K562 (cell line): ENCODE results near the gene ANKRD13A. TPM values are rescaled to one million over a fixed set of nuclear protein-coding genes. Genes with fewer than 3 reads are reported as not detected.

Source experiments
- ATAC-seq: fragments of 200-7000 bp; cut with Tn5 transposase; 3 replicates; pipeline ENCODE4 v1.9.1; 2020; ENCODE audit warnings: moderate library complexity
- BruUV-seq: library from RNA; stranded (reverse); fragments of 400-500 nt; replicated peaks from 2 replicates; lab custom pipeline; 2021; lab: Mats Ljungman, UMichigan
- CTCF ChIA-PET: fragments of 300-600 bp; formaldehyde crosslinking; extraction: SDS; loops from one replicate; lab custom pipeline; 2021; ENCODE audit warnings: low intra/inter-chr PET ratio; lab: Yijun Ruan, JAX
- POLR2A ChIA-PET: fragments of 300-600, 350-650 bp; sonication (Branson Sonifier 250); formaldehyde crosslinking; extraction: SDS; loops from one replicate; lab custom pipeline; 2021; ENCODE audit warnings: antibody characterized with exemption, inconsistent platforms; lab: Yijun Ruan, JAX
- DNase-seq, 4 experiments: peaks; one replicate each; pipeline versions ENCODE4 v3.0.0 to v3.0.0-alpha.2; 2011 to 2018; ENCODE audit warnings: low spot score in 3 of 4, mixed read lengths in 3 of 4; ENCODE audit errors: extremely low read depth in 1 of 4
- FAIRE-seq: peaks from 2 replicates; lab custom pipeline; 2011; peaks lifted over from hg19 to GRCh38; lab: Jason Lieb, UNC
- H2AFZ ChIP-seq: 2 replicates; pipeline ENCODE4 v1.6.0; 2011; ENCODE audit warnings: low read depth, low read length, control low read depth, inconsistent platforms
- H3K27ac ChIP-seq: fragments of 200-600 bp; 3 replicates; pipeline ENCODE4 v1.8.0; 2011; ENCODE audit warnings: low read depth, mild to moderate bottlenecking, control low read depth, inconsistent platforms, low read length, moderate library complexity, mixed read lengths; ENCODE audit errors: extremely low read depth
- H3K27me3 ChIP-seq, 2 experiments: fragments of 300-600 bp in 1 of 2; 2 replicates in 1 of 2; 3 replicates in 1 of 2; pipeline versions ENCODE4 v1.6.0 to v1.8.0; 2011; ENCODE audit warnings: inconsistent platforms in 2 of 2, low read length in 2 of 2, mild to moderate bottlenecking in 1 of 2, mixed read lengths in 1 of 2, moderate library complexity in 1 of 2; ENCODE audit not compliant: control insufficient read depth in 2 of 2, insufficient read depth in 2 of 2
- H3K36me3 ChIP-seq: fragments of 300-600 bp; 3 replicates; pipeline ENCODE4 v1.8.0; 2011; ENCODE audit warnings: mild to moderate bottlenecking, low read length, inconsistent platforms; ENCODE audit not compliant: control insufficient read depth, insufficient read depth
- H3K4me1 ChIP-seq, 2 experiments: fragments of 200-600 bp in 1 of 2; replicated peaks in 1 of 2; 2 replicates in 1 of 2; 3 replicates in 1 of 2; pipeline versions ENCODE4 v1.5.1 to v1.8.0; 2011; ENCODE audit warnings: inconsistent platforms in 2 of 2, low read length in 2 of 2, mild to moderate bottlenecking in 1 of 2, mixed read lengths in 1 of 2, moderate library complexity in 1 of 2; ENCODE audit not compliant: control insufficient read depth in 2 of 2, insufficient read depth in 2 of 2
- H3K4me2 ChIP-seq: 2 replicates; pipeline ENCODE4 v1.6.1; 2011; ENCODE audit warnings: low read length, control low read depth, inconsistent platforms, mixed read lengths; ENCODE audit not compliant: insufficient read depth
- H3K4me3 ChIP-seq: fragments of 200-600 bp; sonication (generic), shearing (Covaris generic); 2 replicates; pipeline ENCODE4 v1.5.1; 2016; ENCODE audit warnings: control low read depth, inconsistent platforms
- H3K79me2 ChIP-seq: fragments of 200-600 bp; 3 replicates; pipeline ENCODE4 v1.8.0; 2011; ENCODE audit warnings: low read length, inconsistent platforms; ENCODE audit not compliant: control insufficient read depth, insufficient read depth
- H3K9ac ChIP-seq, 2 experiments: 2 replicates each; pipeline versions ENCODE4 v1.6.0 to v1.6.1; 2011; ENCODE audit warnings: low read depth in 2 of 2, low read length in 2 of 2, control low read depth in 1 of 2, inconsistent platforms in 1 of 2, mild to moderate bottlenecking in 1 of 2, mixed read lengths in 1 of 2; ENCODE audit not compliant: insufficient read depth in 1 of 2
- H3K9me1 ChIP-seq: one replicate; pipeline ENCODE4 v1.6.0; 2011; ENCODE audit warnings: inconsistent platforms, mild to moderate bottlenecking, low read length, moderate library complexity; ENCODE audit not compliant: control insufficient read depth, insufficient read depth
- H3K9me3 ChIP-seq: replicated peaks from 2 replicates; pipeline ENCODE4 v1.5.1; 2011; ENCODE audit warnings: low read depth, low read length, inconsistent platforms; ENCODE audit not compliant: control insufficient read depth, insufficient read depth
- H4K20me1 ChIP-seq: replicated peaks from 2 replicates; pipeline ENCODE4 v1.6.1; 2011; ENCODE audit warnings: low read length, inconsistent platforms, mixed read lengths; ENCODE audit not compliant: control insufficient read depth, insufficient read depth
- ATF2 ChIP-seq: sonication (generic); formaldehyde crosslinking; IDR thresholded peaks from 2 replicates; pipeline ENCODE4 v1.8.1; 2022; ENCODE audit warnings: missing genetic modification reagents
- CBX3 ChIP-seq, 2 experiments: IDR thresholded peaks; 1 replicate in 1 of 2; 2 replicates in 1 of 2; pipeline ENCODE4 v1.6.1; 2012; ENCODE audit warnings: inconsistent platforms in 2 of 2, low read length in 2 of 2, borderline replicate concordance in 1 of 2, control low read depth in 1 of 2
- EP400 ChIP-seq: fragments of 450-650 bp; IDR thresholded peaks from 2 replicates; pipeline ENCODE4 v1.6.1; 2017; ENCODE audit warnings: antibody characterized with exemption, mild to moderate bottlenecking, moderate library complexity
- FOXJ3 ChIP-seq: sonication (generic); formaldehyde crosslinking; IDR thresholded peaks from 2 replicates; pipeline ENCODE4 v1.4.0; 2020; ENCODE audit warnings: mild to moderate bottlenecking, missing genetic modification reagents
- MIER1 ChIP-seq: fragments of 450-650 bp; IDR thresholded peaks from 2 replicates; pipeline ENCODE4 v1.6.1; 2016; ENCODE audit warnings: antibody characterized with exemption, mild to moderate bottlenecking, low read depth
- NUFIP1 ChIP-seq: fragments of 450-650 bp; IDR thresholded peaks from 2 replicates; pipeline ENCODE4 v1.6.1; 2018; ENCODE audit not compliant: partially characterized antibody
- PHB ChIP-seq: fragments of 250-450 bp; sonication (Bioruptor Pico); IDR thresholded peaks from 2 replicates; pipeline ENCODE4 v1.5.0; 2021
- PRPF4 ChIP-seq: fragments of 200-400 bp; formaldehyde crosslinking; IDR thresholded peaks from one replicate; pipeline ENCODE4 v1.6.1; 2017; ENCODE audit warnings: low read length, low read depth, mild to moderate bottlenecking; ENCODE audit not compliant: insufficient read depth, poor library complexity, severe bottlenecking
- XRCC3 ChIP-seq: fragments of 450-650 bp; IDR thresholded peaks from 2 replicates; pipeline ENCODE4 v1.6.1; 2017; ENCODE audit warnings: mild to moderate bottlenecking, moderate library complexity
- ZNF408 ChIP-seq: fragments of 250-450 bp; sonication (Bioruptor Pico); IDR thresholded peaks from 2 replicates; pipeline ENCODE4 v1.4.0; 2020; ENCODE audit warnings: low read depth, mild to moderate bottlenecking, moderate library complexity
- ZSCAN32 ChIP-seq: fragments of 450-650 bp; formaldehyde crosslinking; IDR thresholded peaks from 2 replicates; pipeline ENCODE4 v1.4.0; 2020; ENCODE audit warnings: mild to moderate bottlenecking, moderate library complexity
- WGBS: fragments of 100-300 bp; shearing (Covaris generic); methylation state at CpG from one replicate; pipeline ENCODE4 v1.1.6; 2016; ENCODE audit warnings: low coverage, mixed read lengths; ENCODE audit not compliant: insufficient coverage; ENCODE audit errors: missing lambda C conversion rate; 5-methylcytosine and 5-hydroxymethylcytosine counted together
- in situ Hi-C: fragments of 300-500 bp; cut with MboI; formaldehyde crosslinking; loops from 4 replicates; pipeline ENCODE4 v1.15.0; 2018; ENCODE audit warnings: inconsistent platforms, mixed read lengths
- intact Hi-C: fragments of 100-400 bp; cut with micrococcal nuclease; formaldehyde crosslinking; loops from 2 replicates; pipeline ENCODE4 v1.14.2; 2022
- polyA plus RNA-seq, 8 experiments: library from polyadenylated mRNA; depleted of rRNA in 4 of 8; stranded (reverse) in 5 of 8; unstranded in 3 of 8; fragments of >200 nt; fragmentation: Nextera tagmentation in 2 of 8; fragmentation: Illumina TruSeq in 1 of 8; extraction: Ambion mirVana in 2 of 8; extraction: Trizol in 1 of 8; gene quantifications; 2 replicates each; pipeline versions ENCODE4 v1.2.1 to v1.2.3, GENCODE V29; 2011 to 2014; ENCODE audit warnings: inconsistent platforms in 1 of 8, missing spikeins in 1 of 8
- total RNA-seq, 7 experiments: library from RNA; depleted of rRNA in 6 of 7; stranded (reverse); fragments of >200 nt in 6 of 7; fragmentation: Illumina TruSeq in 2 of 7; extraction: Trizol in 2 of 7; gene quantifications; 2 replicates each; pipeline versions ENCODE4 v1.2.1 to v1.2.3, GENCODE V29; 2011 to 2021; ENCODE audit warnings: low replicate concordance in 1 of 7

The ANKRD13A gene
- total and polyA plus RNA-seq, 9 of the 15 experiments (the other 6 are each of a cell fraction or from before 2014, with no cell fraction given): 5.0 to 55.0 (median 41.5) TPM

GRCh38 chr12:109958374-109958773 lies 40.9 kb upstream of the ANKRD13A start:
- ATAC-seq (no peak), FAIRE-seq (no peak), DNase-seq (no peak)
- CTCF ChIA-PET: no interaction called here
- H3K9me1 ChIP-seq: no peaks in the 10 kb centered on the region
- no peaks in the 10 kb centered on the region for H3K79me2 ChIP-seq
- no peaks in the 10 kb centered on the region for H4K20me1 ChIP-seq
- intact Hi-C loops: no loop called here
- no peak for TF ChIP-seq PHB (CRISPR knock-in tag)
- TF ChIP-seq PRPF4: no peak
- TF ChIP-seq NUFIP1: no peak
- no peak for TF ChIP-seq MIER1
- TF ChIP-seq CBX3 (IDR thresholded peaks at IDR 0.05; ENCODE audit: borderline replicate concordance in 1 of 2, low read length in 2 of 2): no peak
- no peak for TF ChIP-seq ZNF408 (CRISPR knock-in tag)
- no peak for TF ChIP-seq XRCC3
- no peak for TF ChIP-seq FOXJ3 (CRISPR knock-in tag)
- no peak for TF ChIP-seq ZSCAN32 (CRISPR knock-in tag)
- no peak for TF ChIP-seq EP400
- TF ChIP-seq ATF2: no peak
- POLR2A ChIA-PET: interaction anchor here (1.2 kb wide), 1 partner anchor 9 kb away, joined by 5 read pairs; no protein-coding TSS in a partner anchor
- in situ Hi-C loops: no loop called here
- peaks cover 42% of the 10 kb centered on the region; the same call in 2 of the 3 replicates for H3K36me3 ChIP-seq
- H3K4me3 ChIP-seq: no peak overlapping the region
- H3K9ac ChIP-seq: no peak overlapping the region
- BruUV-seq: no TSS peak
- no peaks in the 10 kb centered on the region for H3K4me1 ChIP-seq
- H3K27me3 ChIP-seq: no peaks in the 10 kb centered on the region
- 94% methylated on average over 7 of the region's 7 CpGs for WGBS
- no peak overlapping the region for H3K27ac ChIP-seq
- no peaks in the 10 kb centered on the region for H3K9me3 ChIP-seq
- no peak overlapping the region for H2AFZ ChIP-seq
- H3K4me2 ChIP-seq: no peak overlapping the region
